Measurements from ENCODE around the gene TEP1.

Gene TEP1

DNA sequence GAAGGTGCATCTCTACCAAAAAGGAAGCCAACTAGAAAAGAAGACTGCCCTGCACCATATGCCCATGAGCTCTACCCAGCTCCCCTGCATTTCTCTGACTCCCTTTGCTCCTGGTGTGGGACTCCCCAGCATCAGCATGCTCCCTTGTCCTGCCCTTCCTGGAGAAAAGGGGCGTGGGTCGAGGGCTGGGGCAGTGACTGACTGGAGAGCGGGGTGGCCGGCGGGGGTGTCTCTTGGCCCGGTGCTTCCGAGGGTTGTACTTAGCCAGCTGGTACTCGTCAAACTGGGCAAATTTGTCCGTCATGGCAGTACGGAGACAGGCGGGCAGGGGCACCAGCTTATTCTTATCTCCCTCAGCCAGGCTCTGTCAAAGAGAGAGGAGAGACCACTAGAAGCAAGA, 9.8 kb downstream of the TEP1 start:
- intact Hi-C loops (cut with DNase I) = no loop called here
- no peak for DNase-seq

DNA sequence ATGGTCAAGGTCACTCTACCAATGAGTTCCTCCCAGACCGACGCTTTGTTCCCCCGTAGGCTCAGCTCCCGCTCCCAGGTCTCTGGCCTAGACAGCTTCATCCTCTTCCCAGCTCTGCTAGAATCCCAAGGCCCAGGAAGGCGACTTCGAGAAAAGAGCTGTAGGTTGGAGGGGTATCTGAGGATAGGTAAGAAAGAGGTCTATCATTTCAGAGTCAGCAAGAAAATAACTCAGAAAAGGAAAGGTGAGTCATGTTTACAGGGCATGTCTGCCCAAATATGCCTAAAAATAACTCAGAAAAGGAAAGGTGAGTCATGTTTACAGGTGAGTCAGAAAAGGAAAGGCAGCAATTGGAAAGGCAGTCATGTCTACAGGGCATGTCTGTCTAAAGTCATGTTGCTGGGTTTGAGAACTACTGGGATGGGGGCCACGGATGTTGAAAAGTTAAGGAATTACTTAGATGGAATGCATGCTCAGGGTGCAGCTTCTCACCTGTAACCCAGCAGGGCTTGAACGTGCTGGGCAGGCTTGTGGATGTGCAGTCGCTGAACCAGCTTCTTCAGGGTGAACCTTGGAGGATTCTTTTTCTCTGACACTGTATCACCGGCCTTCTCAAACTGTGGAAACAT, 12.2 kb downstream of the TEP1 start:
- intact Hi-C loops (cut with DNase I) = no loop called here

DNA sequence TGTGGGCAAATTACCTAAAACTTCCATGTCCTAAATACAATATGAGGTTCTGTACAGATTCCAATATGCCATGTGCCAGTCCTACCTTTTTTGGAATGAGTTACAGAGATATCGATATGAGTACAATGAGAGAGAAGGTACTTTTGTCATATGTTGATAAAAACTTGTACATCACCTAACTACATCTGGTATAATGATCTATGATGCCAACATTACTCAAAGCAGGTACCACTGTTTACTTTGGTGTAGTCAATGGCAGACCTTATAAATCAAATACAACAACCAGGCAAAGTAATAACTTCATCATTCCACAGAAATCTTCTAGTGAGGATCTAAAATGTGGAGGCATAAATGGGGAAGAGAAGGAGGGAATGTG, 12.7 kb downstream of the TEP1 start:
- DNase-seq = no peak
- intact Hi-C loops (cut with DNase I) = no loop called here

More for the DNA sequence above, 12.2 kb downstream of the TEP1 start:
- DNase-seq = peak in 6 of 42 donors; percentile 2 to 47 (median 16)

DNA sequence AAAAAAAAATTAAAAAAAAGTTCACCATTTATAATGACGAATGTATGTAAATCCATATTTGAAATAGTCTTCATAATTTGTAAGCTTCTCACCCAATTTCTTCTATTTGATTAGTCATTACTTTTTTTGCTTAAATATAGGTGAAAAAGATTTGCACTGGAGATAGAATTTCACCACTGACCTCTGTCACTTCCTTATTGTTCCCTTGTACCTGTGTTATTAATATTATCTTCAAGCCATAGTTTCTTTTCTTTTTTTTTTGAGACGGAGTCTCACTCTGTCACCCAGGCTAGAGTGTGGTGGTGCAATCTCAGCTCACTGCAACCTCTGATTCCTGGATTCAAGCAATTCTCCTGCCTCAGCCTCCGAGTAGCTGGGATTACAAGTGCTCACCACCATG, 15.8 kb downstream of the TEP1 start:
- intact Hi-C loops (cut with DNase I) = no loop called here
- DNase-seq = no peak

DNA sequence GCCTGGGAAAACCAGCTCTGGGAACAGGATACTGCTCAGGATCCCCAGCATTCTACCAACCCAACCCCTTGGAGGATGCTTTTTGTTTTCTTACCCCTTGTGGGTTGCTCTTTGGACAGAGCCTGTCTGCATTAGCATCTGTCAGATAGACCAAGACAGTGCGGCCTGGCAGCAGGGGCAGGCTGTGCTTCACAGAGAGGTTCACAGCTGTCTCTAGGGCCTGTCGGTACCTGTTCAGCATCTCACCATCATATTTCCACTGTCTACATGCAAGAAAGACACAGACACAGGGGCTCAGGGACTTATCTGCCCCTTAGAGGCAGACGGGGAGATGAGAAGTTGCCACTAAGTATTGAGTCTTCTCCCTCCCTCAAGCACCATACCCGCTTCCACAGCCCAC, 21.8 kb downstream of the TEP1 start:
- DNase-seq = no peak
- intact Hi-C loops (cut with DNase I) = no loop called here

DNA sequence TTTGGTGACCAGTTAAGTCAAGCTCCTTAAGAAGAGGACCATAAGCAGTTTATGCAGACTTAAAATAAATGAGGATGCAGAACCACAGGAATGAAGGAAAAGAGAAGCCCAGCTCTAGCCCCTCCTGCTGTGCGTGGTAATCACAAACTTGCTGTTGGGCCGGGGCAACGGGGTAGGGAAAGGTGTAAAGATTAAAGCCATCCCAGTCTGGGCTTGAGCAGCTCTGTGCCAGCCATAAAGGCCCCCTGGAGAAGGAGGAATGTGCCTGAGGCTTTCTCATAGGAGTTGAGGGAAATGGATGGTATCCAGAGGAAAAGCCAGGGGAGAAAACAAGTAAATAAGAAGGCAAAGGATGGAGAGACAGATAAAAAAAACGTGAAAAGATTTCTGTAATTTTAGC, 25.1 kb downstream of the TEP1 start:
- intact Hi-C loops (cut with DNase I) = no loop called here
- DNase-seq = no peak

DNA sequence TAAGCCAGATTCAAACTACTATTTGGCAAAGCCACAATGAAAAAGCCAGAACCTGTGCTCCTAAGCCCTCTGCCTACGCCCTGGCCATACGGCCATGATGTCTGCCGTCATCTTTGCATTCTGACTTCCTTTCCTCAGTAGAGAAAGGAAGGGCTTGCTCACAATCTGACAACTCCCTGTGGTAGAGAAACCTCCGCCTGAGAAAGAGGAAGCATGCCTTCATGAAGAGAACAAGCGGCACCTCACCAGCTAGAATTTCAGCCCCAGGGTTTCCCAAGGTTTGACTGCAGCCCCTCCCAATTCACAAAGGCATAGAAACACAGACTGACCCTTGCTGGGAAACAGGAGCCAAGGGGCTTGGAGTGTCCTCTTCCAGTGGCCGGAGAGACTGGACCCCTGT, 25.7 kb downstream of the TEP1 start:
- no peak for DNase-seq
- intact Hi-C loops (cut with DNase I) = no loop called here

DNA sequence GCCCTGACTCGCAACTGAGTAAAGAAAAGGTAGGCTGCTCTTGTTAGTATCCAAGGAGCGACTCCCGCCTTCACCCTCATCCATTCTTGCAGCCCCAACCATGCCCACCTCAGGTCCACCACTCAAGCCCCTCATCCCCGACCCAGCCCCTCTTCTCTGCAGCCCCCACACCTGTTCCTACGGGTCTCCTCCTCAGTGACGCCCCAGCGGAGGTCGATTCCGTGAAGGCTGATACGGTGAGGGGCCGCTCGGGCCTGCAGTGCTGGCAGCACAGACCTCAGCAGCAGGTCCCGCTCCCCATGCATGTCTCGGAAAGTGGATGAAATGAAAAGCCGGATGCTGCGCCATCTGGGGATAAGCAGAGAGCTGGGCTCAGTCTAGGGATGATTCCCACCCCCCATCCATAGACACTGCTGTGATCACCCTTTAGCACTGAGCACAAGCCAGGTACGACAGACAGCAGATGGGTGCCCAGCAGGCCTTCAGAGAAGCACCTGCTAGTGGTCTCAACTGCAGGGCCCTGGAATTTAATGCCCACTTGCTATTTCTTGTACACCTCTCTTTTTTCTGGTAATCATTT, 26.9 kb downstream of the TEP1 start:
- intact Hi-C loops (cut with DNase I) = no loop called here
- DNase-seq = no peak

DNA sequence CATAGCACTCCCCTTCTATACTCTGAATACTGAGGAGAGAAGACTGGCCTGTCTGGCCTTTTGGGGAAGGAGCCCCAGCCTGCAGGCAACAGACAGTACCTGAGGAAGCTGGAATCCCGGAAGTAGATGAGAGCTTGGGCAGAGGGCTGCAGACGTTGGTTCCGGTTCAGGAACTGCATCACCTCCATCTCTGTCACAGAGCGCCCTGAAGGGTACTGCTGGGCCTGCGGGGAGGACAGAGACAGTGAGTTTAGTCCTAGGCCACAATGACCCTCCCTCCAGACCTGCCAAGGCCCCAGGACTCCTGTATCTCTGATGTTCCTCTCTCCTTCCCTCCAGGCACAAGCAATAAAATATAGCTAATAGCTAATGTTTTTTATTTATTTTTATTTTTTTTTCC, 28.4 kb downstream of the TEP1 start:
- no peak for DNase-seq
- intact Hi-C loops (cut with DNase I) = no loop called here

DNA sequence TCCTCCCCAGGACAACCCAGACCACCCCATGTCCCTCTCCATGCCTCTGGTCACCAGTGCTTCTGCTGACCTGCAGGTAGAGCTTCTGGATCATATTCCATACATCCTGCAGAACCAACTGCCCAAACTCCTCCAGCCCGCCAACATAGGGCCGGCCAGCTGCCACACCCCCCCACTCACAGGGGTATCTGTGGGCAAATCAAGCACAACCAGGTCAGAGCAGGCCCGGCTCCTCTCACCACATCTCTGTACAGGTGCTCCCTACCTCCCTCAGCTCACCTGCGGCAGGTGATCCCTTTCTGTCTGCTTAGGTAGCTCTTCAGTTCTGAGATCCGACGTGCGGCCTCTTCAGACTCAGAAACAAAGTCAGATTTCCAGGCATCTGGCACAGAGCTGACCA, 29.0 kb downstream of the TEP1 start:
- no peak for DNase-seq
- intact Hi-C loops (cut with DNase I) = no loop called here

DNA sequence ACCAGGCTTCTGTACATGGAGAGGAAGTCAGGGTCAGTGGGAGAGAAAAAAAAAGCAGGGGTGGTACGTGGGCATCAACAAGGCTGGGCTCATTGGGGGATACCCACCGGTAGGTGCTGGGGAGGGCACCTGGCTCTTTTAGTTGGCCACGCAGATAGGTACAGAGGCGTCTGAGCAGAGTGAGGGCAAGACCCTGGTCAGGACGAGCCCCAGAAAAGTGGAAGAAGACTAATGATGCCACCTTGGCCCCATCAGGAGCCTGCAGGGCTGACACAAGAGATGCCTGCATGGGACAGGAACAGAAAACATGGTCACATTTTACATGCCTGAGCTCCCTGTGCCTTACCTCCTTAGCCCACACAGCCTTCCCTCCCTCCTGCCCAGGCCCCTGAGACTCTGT, 29.7 kb downstream of the TEP1 start:
- intact Hi-C loops (cut with DNase I) = no loop called here
- no peak for DNase-seq

DNA sequence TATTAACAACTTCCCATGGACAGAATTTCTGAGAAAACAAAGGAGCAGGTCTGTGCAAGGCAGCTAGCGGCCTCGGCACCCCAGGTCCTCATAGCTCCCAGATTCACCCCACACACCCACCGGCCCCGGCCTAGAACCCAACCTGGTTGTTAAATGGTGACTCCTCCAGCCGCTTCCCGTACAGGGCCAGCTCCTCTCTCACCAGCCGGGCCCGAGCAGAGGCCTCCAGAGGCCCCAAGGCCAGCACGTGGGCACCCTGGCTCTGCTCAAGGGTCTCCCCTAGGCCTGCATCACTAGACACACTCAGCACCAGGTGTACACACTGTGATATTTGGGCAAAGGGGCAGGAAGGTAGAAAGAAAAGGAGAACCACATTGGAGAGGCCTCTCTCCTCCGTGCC, 30.3 kb downstream of the TEP1 start:
- intact Hi-C loops (cut with DNase I) = no loop called here

DNA sequence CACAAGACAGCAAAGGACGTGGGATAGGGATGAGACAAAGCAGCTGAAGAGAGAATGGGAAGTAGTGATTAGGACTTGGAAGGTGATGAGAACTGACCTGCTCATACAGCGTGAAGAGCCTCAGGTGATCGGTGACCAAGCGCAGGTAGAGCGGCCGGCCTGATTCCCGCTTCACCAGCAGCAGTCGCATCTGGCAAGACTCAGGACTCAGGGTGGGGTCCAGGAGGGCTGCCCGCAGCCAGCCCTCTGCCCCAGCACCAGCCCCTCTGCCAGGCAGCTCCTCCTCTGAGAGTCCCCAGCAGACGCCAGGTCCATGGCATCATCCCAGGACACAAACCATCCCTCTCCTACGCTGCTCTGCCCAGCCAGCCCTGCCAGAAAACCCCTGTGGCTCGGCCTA, 30.8 kb downstream of the TEP1 start:
- no peak for DNase-seq
- intact Hi-C loops (cut with DNase I) = no loop called here

More for the DNA sequence above, 30.3 kb downstream of the TEP1 start:
- DNase-seq = no peak

DNA sequence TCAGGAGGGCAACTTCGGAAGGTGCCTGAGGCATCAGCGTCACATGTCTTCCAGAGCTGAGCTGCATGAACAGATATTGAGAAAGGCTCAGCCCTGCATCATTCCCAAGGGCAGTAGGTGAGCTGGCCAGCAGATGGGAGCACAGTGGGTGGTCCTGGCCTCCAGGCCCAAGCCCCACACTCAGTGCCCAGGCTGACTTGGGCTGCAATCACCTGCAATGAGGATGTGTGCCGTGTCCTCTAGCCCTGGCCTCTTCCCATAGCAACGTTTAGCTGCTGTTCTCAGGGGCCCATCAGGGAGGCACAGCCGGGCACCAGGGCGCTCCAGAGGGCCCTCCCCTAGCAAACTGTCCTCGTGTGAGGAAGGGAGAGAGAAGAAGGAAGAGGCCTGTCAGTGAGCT, 32.0 kb downstream of the TEP1 start:
- DNase-seq = no peak

DNA sequence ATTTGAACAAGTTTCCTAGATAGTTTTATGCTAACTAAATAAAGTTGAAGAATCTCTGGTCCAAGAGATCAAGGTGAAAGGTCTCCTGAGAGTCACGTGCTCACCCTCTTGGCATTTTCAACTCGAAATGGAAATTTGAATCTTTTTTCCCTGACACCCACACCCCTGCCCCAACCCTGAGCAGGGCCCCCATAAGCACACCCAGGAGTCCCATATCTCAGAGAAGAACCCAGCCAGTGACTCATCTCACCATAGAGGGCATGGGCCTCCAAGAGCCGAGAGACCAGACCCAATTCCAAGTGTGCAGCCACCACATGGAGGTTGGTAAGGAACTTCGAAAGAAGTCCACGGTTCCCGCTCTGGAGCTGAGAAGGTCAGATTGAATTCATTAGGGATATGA, 32.6 kb downstream of the TEP1 start:
- DNase-seq = no peak
- intact Hi-C loops (cut with DNase I) = no loop called here

More for the DNA sequence above, 32.0 kb downstream of the TEP1 start:
- intact Hi-C loops (cut with DNase I) = no loop called here

DNA sequence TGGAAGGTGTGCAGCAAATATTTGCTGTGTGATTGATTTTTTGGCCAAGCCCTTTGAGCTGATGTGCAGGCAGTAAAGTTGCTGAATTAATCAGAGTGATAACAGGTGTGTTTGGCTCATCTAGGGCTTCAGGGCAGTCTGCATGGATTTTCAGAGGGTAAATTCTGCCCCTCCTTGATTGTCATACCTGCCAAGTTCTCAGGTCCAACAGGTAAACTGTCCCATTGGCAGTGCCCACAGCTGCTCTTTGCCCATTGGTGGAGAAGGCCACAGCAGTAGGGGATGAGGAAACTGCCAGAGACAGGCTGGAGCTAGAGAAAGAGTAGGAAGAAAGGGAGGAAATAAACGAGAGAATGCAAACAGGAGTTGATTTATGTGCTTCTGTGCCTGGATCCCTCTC, 33.6 kb downstream of the TEP1 start:
- intact Hi-C loops (cut with DNase I) = no loop called here
- no peak for DNase-seq

DNA sequence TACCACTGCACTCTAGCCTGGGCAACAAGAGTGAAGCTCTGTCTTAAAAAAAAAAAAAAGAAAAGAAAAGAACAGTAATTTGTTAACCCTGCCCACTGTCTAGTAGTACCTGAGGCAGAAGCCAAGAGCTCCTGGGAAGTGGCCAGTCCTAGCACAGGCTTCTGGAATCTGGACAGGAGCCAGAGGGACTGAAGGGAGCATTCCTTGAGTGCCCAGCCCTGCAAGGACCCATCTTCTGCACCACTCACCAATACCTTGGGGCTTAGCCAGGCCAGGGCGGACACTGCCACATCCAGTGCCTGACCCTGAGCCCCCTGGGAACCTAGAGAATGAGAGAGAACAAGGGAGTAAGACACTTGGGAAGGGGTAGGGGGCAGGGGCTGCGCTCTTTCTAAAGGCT, 36.1 kb downstream of the TEP1 start:
- DNase-seq = no peak
- intact Hi-C loops (cut with DNase I) = no loop called here

DNA sequence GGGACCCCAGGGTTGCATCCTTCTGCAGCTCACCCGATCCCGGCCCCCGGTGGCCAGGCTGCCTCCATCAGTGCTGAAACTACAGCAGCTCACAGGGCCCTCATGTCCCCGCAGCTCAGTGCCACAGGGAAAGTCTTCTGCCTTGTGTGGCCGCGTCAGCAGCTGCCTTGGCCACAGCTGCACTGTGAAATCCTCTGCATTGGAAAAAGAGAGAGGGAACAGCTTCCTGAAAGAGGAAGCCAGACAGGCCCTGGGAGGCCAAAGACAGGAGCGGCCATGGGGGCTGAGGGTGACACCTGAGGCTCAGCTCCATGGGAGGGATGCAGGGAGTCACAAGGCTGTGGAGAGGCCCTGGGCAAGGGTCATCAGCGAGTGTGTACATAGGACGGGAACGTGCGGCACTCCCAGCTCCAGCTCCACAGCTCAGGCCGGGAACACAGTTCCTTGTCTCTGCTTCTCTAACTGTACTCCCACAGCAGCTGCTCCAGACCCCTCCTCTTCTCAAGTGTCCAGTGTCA, 37.2 kb downstream of the TEP1 start:
- no peak for DNase-seq
- intact Hi-C loops (cut with DNase I) = no loop called here

DNA sequence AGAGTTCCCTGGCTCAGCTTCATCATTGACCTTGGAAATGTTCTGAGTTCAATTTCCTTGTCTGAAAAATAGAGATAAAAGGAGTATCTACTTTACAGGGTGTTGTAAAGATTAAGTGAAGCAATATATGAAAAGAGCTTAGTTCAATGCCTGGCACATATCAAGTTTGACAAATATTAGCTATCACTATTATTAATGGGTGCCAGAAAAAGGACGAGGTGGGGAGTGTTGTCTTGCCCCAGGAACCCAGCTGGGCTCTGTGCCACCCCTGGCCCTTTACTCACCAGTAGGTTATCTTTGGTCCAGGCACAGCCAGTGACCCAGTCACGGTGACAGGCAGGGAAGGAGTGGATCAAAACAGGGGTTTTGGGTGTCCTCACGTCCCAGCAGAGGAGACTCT, 37.8 kb downstream of the TEP1 start:
- no peak for DNase-seq
- intact Hi-C loops (cut with DNase I) = no loop called here

DNA sequence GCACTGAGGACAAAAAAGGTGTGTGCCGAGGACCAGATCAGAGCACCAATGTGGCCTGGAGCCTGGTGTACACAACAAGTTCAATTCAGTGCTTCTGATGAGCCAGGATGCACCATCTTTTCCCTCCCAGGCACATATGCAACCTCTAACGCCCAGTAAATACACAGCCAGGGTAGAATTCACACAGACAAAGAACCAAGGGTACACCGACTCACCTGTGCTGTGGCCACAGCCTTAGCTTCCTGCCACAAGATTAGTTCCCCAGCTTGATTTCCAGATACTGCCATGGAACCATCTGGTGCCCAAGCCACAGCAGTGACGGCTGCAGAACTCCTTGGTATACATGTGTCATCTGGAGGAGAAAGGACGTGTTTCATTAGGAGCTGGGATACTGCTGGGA, 40.5 kb downstream of the TEP1 start:
- no peak for DNase-seq
- intact Hi-C loops (cut with DNase I) = no loop called here

DNA sequence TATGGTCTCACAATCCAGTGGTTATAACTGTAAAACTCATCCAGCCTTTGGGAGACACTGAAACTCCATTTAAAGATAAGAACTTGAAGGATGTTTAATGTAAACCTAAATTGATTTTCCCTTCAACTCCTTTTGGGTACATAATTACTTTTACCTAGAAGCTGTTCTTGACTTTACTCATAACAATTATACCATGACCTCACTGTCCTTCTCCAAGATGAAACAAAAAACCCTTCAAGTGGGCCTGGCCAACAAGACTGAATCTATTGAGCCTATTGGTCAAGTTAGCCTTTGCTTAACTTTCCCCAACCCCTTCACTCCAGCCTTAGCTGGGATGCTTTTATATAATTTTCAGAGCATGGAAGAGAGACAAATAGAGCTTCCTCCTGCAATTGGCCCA, 47.4 kb downstream of the TEP1 start:
- no peak for DNase-seq
- intact Hi-C loops (cut with DNase I) = no loop called here
